ENCODE data around the gene SSTR3. TPM values are rescaled to one million over a fixed set of nuclear protein-coding genes. Genes with fewer than 3 reads are reported as not detected.

Gene SSTR3
- total RNA-seq, 1 experiment from 2014 or later, result not detected

GRCh38 chr22:37209140-37209845 lies 3.0 kb downstream of the SSTR3 start:
- Histone ChIP-seq H3K4me3 (ENCODE audit: low read depth, low read length, poor library complexity, severe bottlenecking) (no peak overlapping the region), H3K27ac (ENCODE audit: low read depth, low read length, poor library complexity, severe bottlenecking) (no peak overlapping the region), H3K36me3 (ENCODE audit: insufficient read depth, low read length, poor library complexity, severe bottlenecking) (no peaks in the 10 kb centered on the region), H3K9me3 (ENCODE audit: low read depth, low read length, poor library complexity, severe bottlenecking) (no peaks in the 10 kb centered on the region), H3K27me3 (replicated peaks; ENCODE audit: insufficient read depth, low read depth, low read length, poor library complexity) (no peaks in the 10 kb centered on the region), H3K4me1 (ENCODE audit: insufficient read depth, low read length, poor library complexity, severe bottlenecking) (no peaks in the 10 kb centered on the region)
- no TSS peak for BruUV-seq (replicated peaks)
- no peak for DNase-seq (ENCODE audit: low spot score)
- TF ChIP-seq, protein P1, sequence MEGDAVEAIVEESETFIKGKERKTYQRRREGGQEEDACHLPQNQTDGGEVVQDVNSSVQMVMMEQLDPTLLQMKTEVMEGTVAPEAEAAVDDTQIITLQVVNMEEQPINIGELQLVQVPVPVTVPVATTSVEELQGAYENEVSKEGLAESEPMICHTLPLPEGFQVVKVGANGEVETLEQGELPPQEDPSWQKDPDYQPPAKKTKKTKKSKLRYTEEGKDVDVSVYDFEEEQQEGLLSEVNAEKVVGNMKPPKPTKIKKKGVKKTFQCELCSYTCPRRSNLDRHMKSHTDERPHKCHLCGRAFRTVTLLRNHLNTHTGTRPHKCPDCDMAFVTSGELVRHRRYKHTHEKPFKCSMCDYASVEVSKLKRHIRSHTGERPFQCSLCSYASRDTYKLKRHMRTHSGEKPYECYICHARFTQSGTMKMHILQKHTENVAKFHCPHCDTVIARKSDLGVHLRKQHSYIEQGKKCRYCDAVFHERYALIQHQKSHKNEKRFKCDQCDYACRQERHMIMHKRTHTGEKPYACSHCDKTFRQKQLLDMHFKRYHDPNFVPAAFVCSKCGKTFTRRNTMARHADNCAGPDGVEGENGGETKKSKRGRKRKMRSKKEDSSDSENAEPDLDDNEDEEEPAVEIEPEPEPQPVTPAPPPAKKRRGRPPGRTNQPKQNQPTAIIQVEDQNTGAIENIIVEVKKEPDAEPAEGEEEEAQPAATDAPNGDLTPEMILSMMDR (conservative IDR thresholded peaks at IDR 0.05; ENCODE audit: low read depth, low read length), result no peak
- TF ChIP-seq EZH2 (IDR thresholded peaks at IDR 0.05; ENCODE audit: borderline replicate concordance, low read depth, low read length, poor library complexity, severe bottlenecking), result no peak
- intact Hi-C loops (cut with micrococcal nuclease; ENCODE audit: unreplicated experiment), result no loop called here
- POLR2A ChIA-PET (ENCODE audit: low non-redundant PET), result no interaction called here
- CTCF ChIA-PET, result no interaction called here

DNA sequence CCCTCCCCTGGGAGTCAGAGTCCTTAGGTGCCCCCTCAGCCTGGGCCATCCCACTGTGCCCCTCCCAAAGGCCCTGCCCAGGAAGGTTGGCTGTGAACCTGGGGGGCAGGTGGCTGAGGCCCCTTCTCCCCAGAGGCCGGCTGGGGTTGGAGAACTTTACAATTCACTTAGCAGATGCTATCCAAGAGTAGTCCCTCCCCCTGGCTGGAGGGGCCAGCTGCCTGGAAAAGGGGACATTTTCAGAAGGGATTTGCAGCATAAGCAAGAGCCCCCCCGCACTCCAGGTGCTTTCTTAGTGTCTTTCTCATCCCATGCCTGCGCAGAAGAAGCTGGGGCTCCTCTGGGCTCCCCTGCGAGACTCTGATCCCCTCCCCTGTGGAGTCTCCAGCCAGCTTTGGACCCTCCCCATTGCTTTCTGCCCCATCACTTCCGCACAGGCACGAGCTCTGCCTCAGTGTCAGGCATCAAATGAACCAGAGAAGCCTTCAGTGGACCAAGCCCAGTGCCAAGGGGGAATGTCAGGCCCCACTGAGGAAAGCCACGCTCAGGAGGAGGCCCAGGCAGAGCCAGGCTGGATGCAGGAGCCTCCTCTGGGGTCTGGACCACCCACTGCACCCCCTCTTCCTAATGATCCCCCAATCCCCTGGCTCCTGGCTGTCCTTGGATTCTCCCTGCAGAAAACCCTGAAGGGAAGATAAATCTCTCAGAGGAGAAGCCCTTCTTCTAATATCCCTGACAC lies 3.7 kb downstream of the SSTR3 start:
- Histone ChIP-seq H3K9me3 (ENCODE audit: low read depth, low read length, poor library complexity, severe bottlenecking) (no peaks in the 10 kb centered on the region), H3K27ac (ENCODE audit: low read depth, low read length, poor library complexity, severe bottlenecking) (no peak overlapping the region), H3K4me1 (ENCODE audit: insufficient read depth, low read length, poor library complexity, severe bottlenecking) (no peaks in the 10 kb centered on the region), H3K27me3 (replicated peaks; ENCODE audit: insufficient read depth, low read depth, low read length, poor library complexity) (no peaks in the 10 kb centered on the region), H3K4me3 (ENCODE audit: low read depth, low read length, poor library complexity, severe bottlenecking) (no peak overlapping the region), H3K36me3 (ENCODE audit: insufficient read depth, low read length, poor library complexity, severe bottlenecking) (no peaks in the 10 kb centered on the region)
- TF ChIP-seq EZH2 (IDR thresholded peaks at IDR 0.05; ENCODE audit: borderline replicate concordance, low read depth, low read length, poor library complexity, severe bottlenecking), result no peak
- TF ChIP-seq, protein P1 (conservative IDR thresholded peaks at IDR 0.05; ENCODE audit: low read depth, low read length), result no peak
- ChIA-PET POLR2A (ENCODE audit: low non-redundant PET) (no interaction called here), CTCF (no interaction called here)
- no peak for DNase-seq (ENCODE audit: low spot score)
- intact Hi-C loops (cut with micrococcal nuclease; ENCODE audit: unreplicated experiment), result no loop called here
- BruUV-seq (replicated peaks), result no TSS peak

DNA sequence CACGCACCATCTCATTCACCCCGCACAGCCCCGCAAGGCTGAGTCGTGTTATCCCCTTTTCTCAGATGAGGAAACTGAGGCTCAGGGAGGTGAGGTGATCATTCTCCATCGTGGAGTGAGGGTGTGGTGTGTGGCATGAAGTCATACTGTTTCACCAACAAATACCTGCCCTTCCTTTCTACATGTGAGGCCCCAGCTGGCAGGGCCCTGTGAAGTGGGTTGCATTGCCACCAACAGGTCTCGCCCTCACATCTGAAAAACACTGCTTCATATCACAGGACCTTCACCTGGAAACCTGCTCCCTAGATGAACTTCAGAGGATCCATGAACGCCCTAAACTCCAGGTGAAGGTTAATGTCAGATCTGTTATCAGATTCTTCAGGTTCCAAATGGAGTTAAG lies 4.3 kb downstream of the SSTR3 start:
- Histone ChIP-seq H3K27ac (ENCODE audit: low read depth, low read length, poor library complexity, severe bottlenecking) (no peak overlapping the region), H3K36me3 (ENCODE audit: insufficient read depth, low read length, poor library complexity, severe bottlenecking) (no peaks in the 10 kb centered on the region), H3K4me3 (ENCODE audit: low read depth, low read length, poor library complexity, severe bottlenecking) (no peak overlapping the region), H3K27me3 (replicated peaks; ENCODE audit: insufficient read depth, low read depth, low read length, poor library complexity) (no peaks in the 10 kb centered on the region), H3K9me3 (ENCODE audit: low read depth, low read length, poor library complexity, severe bottlenecking) (no peaks in the 10 kb centered on the region), H3K4me1 (ENCODE audit: insufficient read depth, low read length, poor library complexity, severe bottlenecking) (no peaks in the 10 kb centered on the region)
- ChIA-PET POLR2A (ENCODE audit: low non-redundant PET) (no interaction called here), CTCF (no interaction called here)
- no TSS peak for BruUV-seq (replicated peaks)
- no peak for DNase-seq (ENCODE audit: low spot score)
- TF ChIP-seq, protein P1 (conservative IDR thresholded peaks at IDR 0.05; ENCODE audit: low read depth, low read length), result no peak
- no peak for TF ChIP-seq EZH2 (IDR thresholded peaks at IDR 0.05; ENCODE audit: borderline replicate concordance, low read depth, low read length, poor library complexity, severe bottlenecking)
- intact Hi-C loops (cut with micrococcal nuclease; ENCODE audit: unreplicated experiment), result no loop called here
